ENCODE data around the gene KREMEN1. TPM values are rescaled to one million over a fixed set of nuclear protein-coding genes. Genes with fewer than 3 reads are reported as not detected.

The KREMEN1 gene
- total RNA-seq, 1 donor from 2014 or later, result 23.5 TPM

DNA sequence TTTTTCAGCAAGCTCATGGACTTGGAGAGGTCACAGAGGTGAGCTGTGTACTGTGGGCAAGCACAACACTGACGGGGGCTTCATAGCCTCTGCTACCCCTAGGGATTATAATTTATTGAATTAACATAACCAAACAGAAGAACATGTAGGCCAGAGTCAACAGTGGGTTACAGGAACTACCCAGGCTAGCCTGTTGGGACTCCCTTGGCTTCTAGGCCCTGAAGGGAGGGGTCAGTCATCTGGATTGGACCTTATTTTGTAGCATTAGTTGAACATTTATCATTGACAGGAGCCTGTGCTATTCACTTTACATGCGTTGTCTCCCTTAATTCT lies 56.9 kb downstream of the KREMEN1 start:
- intact Hi-C loops (cut with DNase I), result no loop called here
- Histone ChIP-seq H3K36me3 (peaks cover 14% of the 10 kb centered on the region), H3K4me1 (no peaks in the 10 kb centered on the region), H3K4me3 (no peak overlapping the region), H3K9me3 (no peaks in the 10 kb centered on the region), H3K27ac (no peak overlapping the region), H3K27me3 (ENCODE audit: low read depth) (no peaks in the 10 kb centered on the region)
- DNase-seq, result no peak
- TF ChIP-seq, protein P1, sequence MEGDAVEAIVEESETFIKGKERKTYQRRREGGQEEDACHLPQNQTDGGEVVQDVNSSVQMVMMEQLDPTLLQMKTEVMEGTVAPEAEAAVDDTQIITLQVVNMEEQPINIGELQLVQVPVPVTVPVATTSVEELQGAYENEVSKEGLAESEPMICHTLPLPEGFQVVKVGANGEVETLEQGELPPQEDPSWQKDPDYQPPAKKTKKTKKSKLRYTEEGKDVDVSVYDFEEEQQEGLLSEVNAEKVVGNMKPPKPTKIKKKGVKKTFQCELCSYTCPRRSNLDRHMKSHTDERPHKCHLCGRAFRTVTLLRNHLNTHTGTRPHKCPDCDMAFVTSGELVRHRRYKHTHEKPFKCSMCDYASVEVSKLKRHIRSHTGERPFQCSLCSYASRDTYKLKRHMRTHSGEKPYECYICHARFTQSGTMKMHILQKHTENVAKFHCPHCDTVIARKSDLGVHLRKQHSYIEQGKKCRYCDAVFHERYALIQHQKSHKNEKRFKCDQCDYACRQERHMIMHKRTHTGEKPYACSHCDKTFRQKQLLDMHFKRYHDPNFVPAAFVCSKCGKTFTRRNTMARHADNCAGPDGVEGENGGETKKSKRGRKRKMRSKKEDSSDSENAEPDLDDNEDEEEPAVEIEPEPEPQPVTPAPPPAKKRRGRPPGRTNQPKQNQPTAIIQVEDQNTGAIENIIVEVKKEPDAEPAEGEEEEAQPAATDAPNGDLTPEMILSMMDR (IDR thresholded peaks at IDR 0.05), result no peak
- ATAC-seq, result no peak

DNA sequence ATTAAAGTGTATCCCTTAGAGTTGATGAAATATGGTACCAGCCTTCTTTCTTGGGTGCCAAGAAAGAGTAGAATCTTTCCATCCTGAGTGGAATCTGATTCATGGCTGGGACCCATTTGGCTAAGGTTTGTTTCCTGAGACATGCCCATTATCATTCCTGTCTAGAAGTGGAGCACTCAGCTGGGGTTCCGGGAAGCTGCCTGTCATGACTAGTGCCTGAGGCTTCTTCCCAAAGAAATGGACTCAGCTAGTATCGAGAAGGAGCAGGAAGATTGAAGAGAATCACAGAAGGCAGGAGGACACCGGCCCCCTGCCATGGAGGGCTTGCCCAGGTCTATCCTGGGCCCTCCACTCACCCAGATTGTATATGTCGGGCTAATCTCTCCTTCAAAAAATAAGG lies 57.6 kb downstream of the KREMEN1 start:
- intact Hi-C loops (cut with DNase I), result no loop called here
- H3K4me1 ChIP-seq, result peaks cover 2% of the 10 kb centered on the region
- no peaks in the 10 kb centered on the region for H3K9me3 ChIP-seq
- TF ChIP-seq, protein P1 (IDR thresholded peaks at IDR 0.05), result no peak
- ATAC-seq, result no peak
- H3K27ac ChIP-seq, result no peak overlapping the region
- peaks cover 14% of the 10 kb centered on the region for H3K36me3 ChIP-seq
- H3K27me3 ChIP-seq (ENCODE audit: low read depth), result no peaks in the 10 kb centered on the region
- H3K4me3 ChIP-seq, result no peak overlapping the region
- DNase-seq, result no peak

DNA sequence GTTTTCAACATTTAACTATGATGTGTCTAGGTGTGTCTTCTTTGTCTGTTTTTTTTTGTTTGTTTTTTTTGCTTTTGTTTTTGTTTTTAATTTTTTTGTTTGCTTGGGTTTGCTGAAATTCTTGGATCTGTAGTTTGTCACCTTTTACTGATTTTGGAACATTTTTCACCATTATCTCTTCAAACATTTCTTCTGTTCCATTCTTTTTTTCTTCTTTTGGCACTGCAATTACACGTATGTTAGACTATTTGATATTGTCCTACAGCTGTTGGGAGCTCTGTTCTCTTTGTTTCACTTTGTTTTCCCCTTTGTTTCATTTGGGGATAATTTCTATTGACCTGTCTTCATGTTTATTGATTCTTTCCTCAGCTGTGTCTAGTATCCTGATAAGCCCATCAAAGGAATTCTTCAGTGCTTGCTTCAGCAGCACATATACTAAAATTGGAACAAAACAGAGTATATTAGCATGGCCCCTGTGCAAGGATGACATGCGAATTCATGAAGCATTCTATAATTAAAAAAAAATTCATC lies 60.8 kb downstream of the KREMEN1 start:
- intact Hi-C loops (cut with DNase I), result no loop called here
- Histone ChIP-seq H3K4me3 (no peak overlapping the region), H3K27me3 (ENCODE audit: low read depth) (no peaks in the 10 kb centered on the region), H3K36me3 (peaks cover 23% of the 10 kb centered on the region), H3K27ac (no peak overlapping the region), H3K9me3 (no peaks in the 10 kb centered on the region), H3K4me1 (peaks cover 7% of the 10 kb centered on the region)
- DNase-seq (no peak), ATAC-seq (no peak)
- TF ChIP-seq, protein P1 (IDR thresholded peaks at IDR 0.05), result no peak

DNA sequence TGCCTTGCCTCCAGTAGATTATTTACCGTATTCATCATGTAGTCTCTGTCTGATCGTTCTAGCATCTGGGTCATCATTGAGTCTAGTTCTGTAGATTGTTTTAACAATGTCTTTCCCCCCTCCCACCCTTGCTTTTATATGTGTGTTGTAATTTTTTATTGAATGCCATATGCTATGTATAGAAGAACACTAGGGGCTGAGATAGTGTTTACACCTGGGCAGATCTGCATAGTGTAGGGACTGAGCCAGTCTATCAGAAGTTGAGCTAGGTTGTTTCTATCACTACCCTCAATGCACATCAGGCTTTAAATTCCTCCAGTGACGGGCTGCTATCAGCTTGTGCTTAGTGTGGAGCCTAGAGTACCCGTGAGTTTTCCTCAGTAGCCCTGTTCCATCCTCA lies 61.6 kb downstream of the KREMEN1 start:
- DNase-seq (no peak), ATAC-seq (no peak)
- Histone ChIP-seq H3K27ac (no peak overlapping the region), H3K27me3 (ENCODE audit: low read depth) (no peaks in the 10 kb centered on the region), H3K4me3 (no peak overlapping the region), H3K4me1 (peaks cover 9% of the 10 kb centered on the region), H3K36me3 (peaks cover 28% of the 10 kb centered on the region), H3K9me3 (no peaks in the 10 kb centered on the region)
- intact Hi-C loops (cut with DNase I), result no loop called here
- TF ChIP-seq, protein P1 (IDR thresholded peaks at IDR 0.05), result no peak

DNA sequence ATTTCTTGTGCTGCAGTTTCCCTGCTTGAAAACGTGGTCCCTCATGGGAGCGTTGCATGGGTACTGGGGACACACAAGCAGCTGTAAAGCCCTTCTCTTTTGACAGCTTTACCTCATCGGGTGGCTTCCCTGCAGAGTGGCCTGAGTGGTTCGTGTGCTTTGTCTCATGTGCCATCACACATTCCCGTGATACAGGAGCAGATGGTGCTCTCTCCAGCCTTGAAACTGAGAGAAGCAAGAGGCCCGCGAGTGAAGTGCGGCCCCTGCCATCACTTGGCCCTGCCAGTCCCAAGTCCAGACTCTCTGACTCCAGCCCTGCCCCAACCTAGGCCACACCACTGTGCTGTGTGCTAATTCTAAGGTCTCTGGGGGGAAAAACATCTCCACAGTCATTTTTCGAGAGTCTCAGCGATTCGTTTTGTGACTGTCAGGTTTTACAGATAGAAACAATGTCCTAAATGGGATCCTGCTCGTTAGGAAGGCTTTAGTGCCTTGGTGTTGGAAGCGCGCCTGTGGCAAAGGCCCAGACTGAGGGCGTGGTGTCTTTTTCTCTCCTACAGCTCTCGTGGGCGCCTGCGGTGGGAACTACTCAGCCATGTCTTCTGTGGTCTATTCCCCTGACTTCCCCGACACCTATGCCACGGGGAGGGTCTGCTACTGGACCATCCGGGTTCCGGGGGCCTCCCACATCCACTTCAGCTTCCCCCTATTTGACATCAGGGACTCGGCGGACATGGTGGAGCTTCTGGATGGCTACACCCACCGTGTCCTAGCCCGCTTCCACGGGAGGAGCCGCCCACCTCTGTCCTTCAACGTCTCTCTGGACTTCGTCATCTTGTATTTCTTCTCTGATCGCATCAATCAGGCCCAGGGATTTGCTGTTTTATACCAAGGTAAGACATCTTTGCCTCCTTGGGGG lies 64.2 kb downstream of the KREMEN1 start:
- H3K4me3 ChIP-seq, result no peak overlapping the region
- peaks cover 40% of the 10 kb centered on the region for H3K36me3 ChIP-seq
- H3K27me3 ChIP-seq (ENCODE audit: low read depth), result no peaks in the 10 kb centered on the region
- ATAC-seq (no peak), DNase-seq (no peak)
- intact Hi-C loops (cut with DNase I), result no loop called here
- TF ChIP-seq, protein P1 (IDR thresholded peaks at IDR 0.05), result no peak
- H3K4me1 ChIP-seq, result peaks cover 17% of the 10 kb centered on the region
- no peaks in the 10 kb centered on the region for H3K9me3 ChIP-seq
- peak overlapping the region; percentile 11 for H3K27ac ChIP-seq
